Hepatocyte (in vitro differentiated cells): ENCODE results near the gene C11orf86. TPM values are rescaled to one million over a fixed set of nuclear protein-coding genes. Genes with fewer than 3 reads are reported as not detected.
A peak's percentile ranks its signal among the peaks of the same experiment; 100 is the strongest.
"Not testable (repeated sequence)": the region's sequence is repeated elsewhere in the genome, so short reads cannot be mapped to it uniquely, and the experiment has no call there.

Experiments used
- DNase-seq: peaks from one replicate; pipeline ENCODE4 v3.0.0-alpha.2; 2016; ENCODE audit warnings: low spot score
- H2AFZ ChIP-seq: fragments of 200-600 bp; sonication (generic); 2 replicates; pipeline ENCODE4 v1.6.0; 2016; ENCODE audit warnings: antibody characterized with exemption, mild to moderate bottlenecking
- H3K27ac ChIP-seq: fragments of 200-600 bp; sonication (generic); 2 replicates; pipeline ENCODE4 v1.5.1; 2016; ENCODE audit warnings: mild to moderate bottlenecking
- H3K27me3 ChIP-seq: fragments of 200-600 bp; sonication (generic); 2 replicates; pipeline ENCODE4 v1.6.1; 2016
- H3K36me3 ChIP-seq: fragments of 200-600 bp; sonication (generic); replicated peaks from 2 replicates; pipeline ENCODE4 v1.5.1; 2016; ENCODE audit warnings: low read depth; ENCODE audit not compliant: insufficient read depth
- H3K4me1 ChIP-seq: fragments of 200-600 bp; sonication (generic); 2 replicates; pipeline ENCODE4 v1.5.1; 2016; ENCODE audit warnings: mild to moderate bottlenecking, moderate library complexity; ENCODE audit not compliant: insufficient read depth
- H3K4me2 ChIP-seq: fragments of 200-600 bp; sonication (generic); 2 replicates; pipeline ENCODE4 v1.6.0; 2016
- H3K4me3 ChIP-seq: fragments of 200-600 bp; sonication (generic); 2 replicates; pipeline ENCODE4 v1.5.1; 2016; ENCODE audit warnings: mild to moderate bottlenecking
- H3K79me2 ChIP-seq: fragments of 200-600 bp; sonication (generic); 2 replicates; pipeline ENCODE4 v1.6.0; 2017; ENCODE audit warnings: mild to moderate bottlenecking
- H3K9me2 ChIP-seq: fragments of 200-600 bp; sonication (generic); replicated peaks from 2 replicates; pipeline ENCODE4 v1.6.0; 2017; ENCODE audit warnings: mild to moderate bottlenecking; ENCODE audit not compliant: insufficient read depth
- H3K9me3 ChIP-seq: fragments of 200-600 bp; sonication (generic); 2 replicates; pipeline ENCODE4 v1.5.1; 2016; ENCODE audit warnings: low read depth, mild to moderate bottlenecking
- H4K20me1 ChIP-seq: fragments of 200-600 bp; sonication (generic); 2 replicates; pipeline ENCODE4 v1.6.0; 2016; ENCODE audit warnings: mild to moderate bottlenecking; ENCODE audit not compliant: insufficient read depth, poor library complexity, severe bottlenecking
- CTCF ChIP-seq: fragments of 200-600 bp; sonication (generic); IDR thresholded peaks from 2 replicates; pipeline ENCODE4 v1.5.1; 2016; ENCODE audit warnings: antibody characterized with exemption, mild to moderate bottlenecking; ENCODE audit not compliant: poor library complexity
- EZH2 ChIP-seq: fragments of 200-600 bp; sonication (generic); IDR thresholded peaks from 2 replicates; pipeline ENCODE4 v1.6.1; 2016; ENCODE audit warnings: antibody characterized with exemption, mild to moderate bottlenecking, borderline replicate concordance
- EZH2phosphoT487 ChIP-seq: fragments of 200-600 bp; sonication (generic); IDR thresholded peaks from one replicate; pipeline ENCODE4 v1.6.1; 2018; ENCODE audit warnings: antibody characterized with exemption, mild to moderate bottlenecking, low read depth, moderate library complexity; ENCODE audit not compliant: unreplicated experiment, severe bottlenecking
- WGBS: methylation state at CpG from one replicate; pipeline ENCODE4 v1.1.6; 2016; ENCODE audit warnings: low lambda C conversion rate; ENCODE audit errors: missing lambda C conversion rate; 5-methylcytosine and 5-hydroxymethylcytosine counted together
- polyA plus RNA-seq: library from polyadenylated mRNA; unstranded; fragments of >200 nt; fragmentation: Nextera tagmentation; extraction: Ambion mirVana; gene quantifications from 2 replicates; pipeline ENCODE4 v1.2.1, GENCODE V29; 2016
- total RNA-seq: library from RNA; depleted of rRNA; stranded (reverse); fragments of >200 nt; gene quantifications from 2 replicates; pipeline ENCODE4 v1.2.3, GENCODE V29; 2014

C11orf86 gene
- total and polyA plus RNA-seq, 2 experiments from 2014 or later, result 1.5 to 2.6 TPM

GRCh38 chr11:66957971-66958231 lies 17.2 kb upstream of the C11orf86 start:
- H2AFZ ChIP-seq, result no peak overlapping the region
- DNase-seq, result no peak
- H3K4me3 ChIP-seq, result peak overlapping the region; percentile 31
- peaks cover 10% of the 10 kb centered on the region for H3K79me2 ChIP-seq
- no peaks in the 10 kb centered on the region for H3K9me2 ChIP-seq
- no peak for TF ChIP-seq CTCF
- TF ChIP-seq EZH2phosphoT487, result no peak
- TF ChIP-seq EZH2, result no peak
- H3K4me1 ChIP-seq, result peaks cover 24% of the 10 kb centered on the region
- H3K27ac ChIP-seq, result peak overlapping the region; percentile 58
- no peaks in the 10 kb centered on the region for H3K9me3 ChIP-seq
- no peaks in the 10 kb centered on the region for H3K27me3 ChIP-seq
- WGBS, result 7% methylated on average over 3 of the region's 40 CpGs
- peak overlapping the region; percentile 81 for H3K4me2 ChIP-seq
- H3K36me3 ChIP-seq, result no peaks in the 10 kb centered on the region
- no peaks in the 10 kb centered on the region for H4K20me1 ChIP-seq

GRCh38 chr11:66958232-66958955 lies 16.7 kb upstream of the C11orf86 start, which contains the start of gene PC:
TSS of gene PC (minus strand) at chr11:66958383. CDS start at chr11:66872159, 86,224 bp downstream.
- H2AFZ ChIP-seq, result peak within 1 kb of the TSS; percentile 15
- H4K20me1 ChIP-seq, result no peaks in the 10 kb centered on the region
- no peaks in the 10 kb centered on the region for H3K36me3 ChIP-seq
- TF ChIP-seq CTCF, result no peak
- TF ChIP-seq EZH2phosphoT487, result no peak
- no peak for TF ChIP-seq EZH2
- peak within 1 kb of the TSS; percentile 31 for H3K4me3 ChIP-seq
- H3K27me3 ChIP-seq, result no peaks in the 10 kb centered on the region
- H3K9me2 ChIP-seq, result no peaks in the 10 kb centered on the region
- DNase-seq, result peak; percentile 99
- peak within 1 kb of the TSS; percentile 58 for H3K27ac ChIP-seq
- H3K9me3 ChIP-seq, result no peaks in the 10 kb centered on the region
- peaks cover 10% of the 10 kb centered on the region for H3K79me2 ChIP-seq
- H3K4me1 ChIP-seq, result peaks cover 21% of the 10 kb centered on the region
- under 1% methylated on average over 68 of the region's 74 CpGs for WGBS
- peak within 1 kb of the TSS; percentile 81 for H3K4me2 ChIP-seq

- Histone ChIP-seq H2AFZ (peak overlapping the region; percentile 10), H3K4me2 (peak overlapping the region; percentile 66), H3K79me2 (peaks cover 10% of the 10 kb centered on the region), H3K27ac (peak overlapping the region; percentile 44), H4K20me1 (no peaks in the 10 kb centered on the region), H3K4me1 (peaks cover 15% of the 10 kb centered on the region), H3K9me3 (no peaks in the 10 kb centered on the region), H3K36me3 (no peaks in the 10 kb centered on the region), H3K27me3 (no peaks in the 10 kb centered on the region), H3K9me2 (no peaks in the 10 kb centered on the region), H3K4me3 (no peak overlapping the region)
- WGBS, result 36% methylated on average over 10 of the region's 10 CpGs
- TF ChIP-seq EZH2 (no peak), CTCF (no peak), EZH2phosphoT487 (no peak)
- DNase-seq, result no peak
These were observed 16.2 kb upstream of the C11orf86 start for GRCh38 chr11:66958956-66959274.

- H3K9me2 ChIP-seq, H3K9me3 ChIP-seq, H3K79me2 ChIP-seq, H3K4me2 ChIP-seq, H3K36me3 ChIP-seq, H3K4me3 ChIP-seq, H3K27me3 ChIP-seq, DNase-seq, H4K20me1 ChIP-seq, H2AFZ ChIP-seq, H3K27ac ChIP-seq: not testable (repeated sequence)
- 97% methylated on average over 5 of the region's 5 CpGs for WGBS
- peaks cover 14% of the 10 kb centered on the region for H3K4me1 ChIP-seq
These were observed 13.4 kb upstream of the C11orf86 start for GRCh38 chr11:66961691-66962213.
